GM19395 (cell line): Measurements from ENCODE around the gene THAP4.

Experiments used
- ATAC-seq: cut with Tn5 transposase; IDR thresholded peaks from one replicate; pipeline ENCODE4 v1.9.1; 2021; ENCODE audit warnings: mild to moderate bottlenecking, moderate library complexity; ENCODE audit not compliant: unreplicated experiment

THAP4 gene, protein sequence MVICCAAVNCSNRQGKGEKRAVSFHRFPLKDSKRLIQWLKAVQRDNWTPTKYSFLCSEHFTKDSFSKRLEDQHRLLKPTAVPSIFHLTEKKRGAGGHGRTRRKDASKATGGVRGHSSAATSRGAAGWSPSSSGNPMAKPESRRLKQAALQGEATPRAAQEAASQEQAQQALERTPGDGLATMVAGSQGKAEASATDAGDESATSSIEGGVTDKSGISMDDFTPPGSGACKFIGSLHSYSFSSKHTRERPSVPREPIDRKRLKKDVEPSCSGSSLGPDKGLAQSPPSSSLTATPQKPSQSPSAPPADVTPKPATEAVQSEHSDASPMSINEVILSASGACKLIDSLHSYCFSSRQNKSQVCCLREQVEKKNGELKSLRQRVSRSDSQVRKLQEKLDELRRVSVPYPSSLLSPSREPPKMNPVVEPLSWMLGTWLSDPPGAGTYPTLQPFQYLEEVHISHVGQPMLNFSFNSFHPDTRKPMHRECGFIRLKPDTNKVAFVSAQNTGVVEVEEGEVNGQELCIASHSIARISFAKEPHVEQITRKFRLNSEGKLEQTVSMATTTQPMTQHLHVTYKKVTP

GRCh38 chr2:241637018-241637794, at the start of gene THAP4, which contains the start of gene ATG4B:
Gene THAP4, minus strand, starts transcription at chr2:241637158. Its CDS starts 141 bp downstream, at chr2:241637017.
Gene ATG4B, plus strand, starts transcription at chr2:241637693. Its CDS starts 22 bp downstream, at chr2:241637715.
- peak; percentile 67 for ATAC-seq

DNA sequence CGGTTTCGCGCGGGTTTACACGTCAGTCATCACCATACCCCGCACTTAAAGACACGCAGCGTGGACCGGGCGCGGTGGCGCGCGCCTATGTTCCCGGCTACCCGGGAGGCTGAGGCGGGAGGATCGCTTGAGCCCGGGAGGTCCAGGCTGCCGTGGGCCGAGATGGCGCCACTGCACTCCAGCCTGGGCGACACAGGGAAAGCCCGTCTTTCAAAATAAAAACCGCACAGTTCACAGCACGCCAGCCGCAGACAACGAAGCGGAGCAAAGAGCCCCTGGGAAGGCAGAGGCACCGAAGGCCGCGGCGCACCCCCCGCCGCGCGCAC, 49.3 kb upstream of the THAP4 start:
- peak; percentile 23 for ATAC-seq

GRCh38 chr2:241680827-241681599, 44.1 kb upstream of the THAP4 start:
- ATAC-seq, result no peak

- ATAC-seq, result no peak
Measured at GRCh38 chr2:241680044-241680443, 43.1 kb upstream of the THAP4 start.

DNA sequence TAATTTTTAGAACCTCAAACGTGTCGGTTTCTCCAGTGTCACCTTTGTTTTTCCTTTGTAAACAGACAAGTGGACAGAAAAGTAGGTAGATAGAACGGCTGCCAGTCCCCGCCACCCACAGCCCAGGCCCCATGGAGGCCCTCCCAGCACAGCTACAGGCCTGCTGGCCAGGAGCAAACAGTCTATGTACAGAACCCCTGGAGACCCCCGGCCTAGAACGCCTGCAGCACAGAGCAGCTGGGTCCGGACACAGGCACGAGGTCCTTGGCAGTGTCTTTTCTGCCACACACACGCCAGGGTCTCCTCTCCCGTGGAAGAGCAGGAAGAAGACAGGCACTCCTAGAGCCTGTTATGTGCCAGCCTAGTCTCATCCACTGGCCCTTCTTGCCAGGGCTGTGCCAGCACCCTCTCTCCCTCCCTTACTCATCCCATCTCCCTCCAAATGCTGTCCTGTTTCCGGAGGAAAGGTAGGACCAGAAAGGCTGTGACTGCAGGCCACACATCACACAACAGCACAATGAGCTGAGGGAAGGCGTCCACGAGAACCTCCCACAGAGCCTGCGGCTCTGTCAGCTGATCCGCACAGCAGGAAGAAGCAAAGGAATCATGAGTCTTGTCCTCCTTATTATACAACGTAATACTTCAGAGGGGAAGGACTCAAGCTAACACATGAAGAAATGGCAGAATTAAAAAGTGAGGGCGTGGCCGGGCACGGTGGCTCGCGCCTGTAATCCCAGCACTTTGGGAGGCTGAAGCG, 42.0 kb upstream of the THAP4 start:
- ATAC-seq, result no peak

GRCh38 chr2:241678307-241678706, 41.3 kb upstream of the THAP4 start:
- ATAC-seq, result no peak

DNA sequence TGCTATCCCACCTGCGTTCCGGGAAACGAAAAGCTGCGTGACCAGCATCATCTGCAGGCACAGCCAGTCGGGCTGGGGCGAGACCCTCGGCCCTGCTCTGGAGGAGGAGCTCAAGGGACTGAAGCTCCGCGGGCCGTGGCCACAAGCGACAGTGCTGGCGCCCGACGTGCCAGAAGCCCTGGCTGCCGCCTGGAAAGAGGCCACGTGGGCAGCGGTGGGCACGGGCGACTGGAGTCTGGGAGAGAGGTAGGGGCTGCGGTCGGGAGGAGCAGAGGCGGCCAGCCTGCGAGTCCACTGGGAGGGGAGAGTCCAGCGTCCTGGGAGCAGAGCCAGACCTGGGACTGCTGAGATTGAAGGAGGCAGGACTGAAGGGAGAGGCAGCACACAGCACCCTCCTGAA, 40.4 kb upstream of the THAP4 start:
- ATAC-seq, result no peak

- ATAC-seq, result no peak
Measured at GRCh38 chr2:241676665-241677064, 39.7 kb upstream of the THAP4 start.

DNA sequence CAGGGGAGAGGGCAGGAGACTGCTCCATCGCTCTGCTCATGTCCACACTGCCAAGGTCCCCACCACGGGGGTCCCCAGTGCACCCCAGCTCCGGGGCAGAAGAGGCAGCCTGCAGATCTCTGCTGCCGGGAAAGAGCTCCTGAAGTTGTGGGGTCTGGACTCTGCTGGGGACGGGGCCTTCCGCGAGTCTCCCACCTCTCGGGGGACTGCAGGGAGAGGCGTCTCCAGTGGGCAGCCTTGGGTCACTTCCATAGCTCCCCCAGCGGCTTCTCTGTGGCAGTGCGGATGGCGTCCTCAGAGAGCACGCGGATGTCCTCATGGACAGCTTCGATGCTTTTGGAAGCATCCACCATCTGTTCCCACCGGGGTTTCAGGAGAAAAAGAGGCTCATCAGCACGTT, 38.9 kb upstream of the THAP4 start:
- ATAC-seq, result no peak

GRCh38 chr2:241673797-241674725, 37.1 kb upstream of the THAP4 start:
- ATAC-seq, result no peak

DNA sequence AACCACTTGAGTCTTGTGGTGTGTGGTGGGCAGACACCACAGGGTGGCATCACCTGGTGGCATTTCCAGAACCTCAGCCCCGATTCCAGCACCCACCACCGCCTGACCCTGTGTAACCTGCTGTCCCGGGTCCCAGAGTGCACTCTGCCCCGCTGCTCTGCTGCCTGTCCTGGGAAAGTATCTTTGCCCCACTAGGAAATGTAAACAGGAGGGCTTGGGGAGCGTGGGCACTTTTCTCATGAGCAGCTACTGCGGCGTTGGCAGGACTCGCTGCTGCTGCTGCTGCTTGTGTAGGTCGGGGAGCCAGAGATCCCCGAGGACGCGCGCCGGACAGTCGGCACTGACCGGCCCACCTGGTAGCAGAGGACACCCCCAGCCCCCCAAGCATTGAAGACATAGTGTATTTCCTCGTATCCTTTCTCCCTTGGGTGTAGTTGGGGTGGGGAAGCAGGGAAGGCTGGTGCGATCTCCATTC, 36.3 kb upstream of the THAP4 start:
- no peak for ATAC-seq

- ATAC-seq, result no peak
Measured at GRCh38 chr2:241672243-241673188, 35.6 kb upstream of the THAP4 start.

DNA sequence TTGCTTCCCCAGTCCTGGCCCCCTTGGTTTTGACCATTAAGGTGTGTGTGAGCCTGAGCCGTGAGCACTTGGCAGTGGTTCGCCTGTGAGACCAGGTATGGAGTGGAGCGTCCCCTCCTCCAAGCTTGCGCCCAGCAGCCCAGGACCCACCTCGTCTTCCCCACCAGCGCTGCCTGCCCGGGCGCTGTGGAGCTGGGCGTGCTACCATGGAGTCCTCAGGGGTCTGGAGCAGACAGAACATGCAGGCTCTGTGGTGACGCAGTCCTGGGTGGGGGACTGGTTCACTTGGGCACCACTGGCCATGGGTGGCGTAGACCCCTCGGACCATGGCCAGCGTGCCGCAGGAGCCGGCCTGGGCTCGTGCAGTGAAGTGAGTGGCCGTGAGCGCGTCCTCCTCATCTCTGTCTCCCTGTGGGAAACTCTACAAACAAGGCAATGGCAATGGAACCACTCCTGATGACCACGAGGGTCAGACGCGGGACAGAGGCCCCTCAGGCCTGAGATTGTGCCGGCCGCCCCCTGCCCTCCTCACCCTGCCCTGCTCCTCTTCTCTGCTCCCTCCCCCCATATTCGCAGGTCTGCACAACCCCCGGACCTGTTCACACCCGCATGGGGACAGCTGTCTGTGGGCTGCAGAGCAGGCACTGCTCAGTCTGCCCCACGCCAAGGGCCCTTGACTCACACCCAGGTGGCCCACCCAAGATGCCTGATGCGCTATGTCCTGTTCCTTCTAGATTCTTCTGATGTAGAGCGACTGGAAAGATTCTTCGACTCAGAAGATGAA, 34.7 kb upstream of the THAP4 start:
- no peak for ATAC-seq

GRCh38 chr2:241670333-241671110, 33.6 kb upstream of the THAP4 start:
- ATAC-seq, result no peak

DNA sequence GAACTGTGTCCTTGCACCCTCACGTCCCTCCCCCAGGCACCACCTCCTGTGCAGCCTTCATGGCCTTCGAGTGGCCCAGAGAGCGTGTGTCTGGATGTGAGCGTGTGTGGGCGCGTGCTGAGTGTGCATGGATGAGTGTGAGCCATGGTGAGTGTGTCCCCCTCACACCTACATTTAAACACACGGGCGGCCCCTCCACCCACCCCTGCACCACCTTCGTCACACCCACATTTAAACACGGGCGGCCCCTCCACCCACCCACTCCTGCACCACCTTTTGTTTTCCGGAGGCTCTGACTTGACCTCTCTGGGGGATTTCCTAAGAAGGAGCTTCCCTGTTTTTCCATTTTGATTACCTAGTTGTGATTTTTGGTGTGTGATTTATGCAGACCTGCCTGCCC, 31.9 kb upstream of the THAP4 start:
- no peak for ATAC-seq

DNA sequence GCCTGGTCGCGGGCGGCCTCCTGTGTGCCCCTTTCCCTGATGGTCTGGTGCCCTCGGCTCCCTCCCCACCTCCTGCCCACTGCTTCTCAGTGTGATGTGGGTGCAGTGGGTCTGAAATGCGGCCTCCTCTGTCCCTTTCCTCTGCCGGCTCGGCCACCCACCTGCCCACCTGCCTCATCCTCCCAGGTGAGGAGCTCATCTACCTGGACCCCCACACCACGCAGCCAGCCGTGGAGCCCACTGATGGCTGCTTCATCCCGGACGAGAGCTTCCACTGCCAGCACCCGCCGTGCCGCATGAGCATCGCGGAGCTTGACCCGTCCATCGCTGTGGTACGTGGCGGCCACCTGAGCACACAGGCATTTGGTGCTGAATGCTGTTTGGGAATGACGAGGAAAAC, 31.4 kb upstream of the THAP4 start:
- ATAC-seq, result no peak
